CD4-positive, alpha-beta T cell (primary cell): Measurements from ENCODE around the gene TNFAIP1. TPM values are rescaled to one million over a fixed set of nuclear protein-coding genes. Genes with fewer than 3 reads are reported as not detected.

Source experiments
- ATAC-seq: fragments of 200-7000 bp; cut with Tn5 transposase; one replicate; pipeline ENCODE4 v1.10.0; 2022; ENCODE audit warnings: mild to moderate bottlenecking; ENCODE audit not compliant: poor library complexity
- CTCF ChIA-PET: fragments of 350-600 bp; sonication (Branson Sonifier 250); formaldehyde crosslinking; loops from one replicate; lab custom pipeline; 2021; ENCODE audit warnings: antibody characterized with exemption, inconsistent platforms; lab: Charles Lee
- POLR2A ChIA-PET: fragments of 350-600 bp; sonication (Branson Sonifier 250); formaldehyde crosslinking; loops from one replicate; lab custom pipeline; 2021; ENCODE audit warnings: antibody characterized with exemption, inconsistent platforms; lab: Charles Lee
- DNase-seq, 14 experiments: peaks; one replicate each; pipeline ENCODE4 v3.0.0-alpha.2; 2013 to 2020; ENCODE audit warnings: mixed read lengths in 2 of 14
- H3K27ac ChIP-seq, 2 donors: one replicate each; pipeline versions ENCODE4 v1.5.1 to v1.7.0; 2013; ENCODE audit warnings: low read length in 2 of 2, low read depth in 1 of 2, mild to moderate bottlenecking in 1 of 2
- H3K27me3 ChIP-seq, 2 experiments: 1 replicate in 1 of 2; 2 replicates in 1 of 2; pipeline versions ENCODE4 v1.6.1 to v1.7.0; 2013; ENCODE audit warnings: low read length in 2 of 2, control low read depth in 1 of 2, mild to moderate bottlenecking in 1 of 2, moderate library complexity in 1 of 2; ENCODE audit not compliant: insufficient read depth in 2 of 2, control insufficient read depth in 1 of 2
- H3K36me3 ChIP-seq: one replicate; pipeline ENCODE4 v1.6.1; 2013; ENCODE audit warnings: low read length, control low read depth; ENCODE audit not compliant: insufficient read depth
- H3K4me1 ChIP-seq: one replicate; pipeline ENCODE4 v1.6.1; 2013; ENCODE audit warnings: low read length, control low read depth; ENCODE audit not compliant: insufficient read depth
- H3K4me3 ChIP-seq: one replicate; pipeline ENCODE4 v1.5.1; 2013; ENCODE audit warnings: mild to moderate bottlenecking, low read length, moderate library complexity
- H3K9me3 ChIP-seq, 2 experiments: 1 replicate in 1 of 2; 2 replicates in 1 of 2; pipeline versions ENCODE4 v1.6.1 to v1.7.0; 2013; ENCODE audit warnings: low read length in 2 of 2, mild to moderate bottlenecking in 2 of 2, control low read depth in 1 of 2, moderate library complexity in 1 of 2; ENCODE audit not compliant: control insufficient read depth in 1 of 2, insufficient read depth in 1 of 2
- H3K27ac Mint-ChIP-seq: one replicate; pipeline ENCODE4 v1.8.0; 2020; ENCODE audit warnings: mixed read lengths
- H3K27me3 Mint-ChIP-seq: one replicate; pipeline ENCODE4 v1.8.0; 2021; ENCODE audit warnings: mixed read lengths
- H3K36me3 Mint-ChIP-seq: one replicate; pipeline ENCODE4 v1.8.0; 2021; ENCODE audit warnings: low read depth, mixed read lengths
- H3K4me1 Mint-ChIP-seq: one replicate; pipeline ENCODE4 v1.8.0; 2021; ENCODE audit warnings: low read depth, mixed read lengths
- H3K4me3 Mint-ChIP-seq: one replicate; pipeline ENCODE4 v1.8.0; 2020; ENCODE audit warnings: mild to moderate bottlenecking, mixed read lengths
- H3K9me3 Mint-ChIP-seq: one replicate; pipeline ENCODE4 v1.8.0; 2020; ENCODE audit warnings: mixed read lengths
- intact Hi-C, 2 experiments: fragments of 100-400 bp; cut with DNase I in 1 of 2; cut with micrococcal nuclease in 1 of 2; formaldehyde crosslinking; loops; one replicate each; pipeline versions ENCODE4 v1.15.1 to v1.9.0; 2023 to 2025; cut with DNase I, micrococcal nuclease
- total RNA-seq, 174 experiments: library from RNA in 2 of 174; stranded (reverse) in 2 of 174; gene quantifications; one replicate each; pipeline ENCODE4 v1.2.3 and lab custom pipeline; 2021 to 2026
- TF ChIP-seq, protein P1 (sequence below): fragments of 200-600 bp; IDR thresholded peaks from one replicate; pipeline ENCODE4 v1.8.0; 2022; ENCODE audit warnings: antibody characterized with exemption, mild to moderate bottlenecking

TNFAIP1 gene
- total RNA-seq, 2 experiments from 2014 or later: 9.5 to 12.1 TPM

DNA sequence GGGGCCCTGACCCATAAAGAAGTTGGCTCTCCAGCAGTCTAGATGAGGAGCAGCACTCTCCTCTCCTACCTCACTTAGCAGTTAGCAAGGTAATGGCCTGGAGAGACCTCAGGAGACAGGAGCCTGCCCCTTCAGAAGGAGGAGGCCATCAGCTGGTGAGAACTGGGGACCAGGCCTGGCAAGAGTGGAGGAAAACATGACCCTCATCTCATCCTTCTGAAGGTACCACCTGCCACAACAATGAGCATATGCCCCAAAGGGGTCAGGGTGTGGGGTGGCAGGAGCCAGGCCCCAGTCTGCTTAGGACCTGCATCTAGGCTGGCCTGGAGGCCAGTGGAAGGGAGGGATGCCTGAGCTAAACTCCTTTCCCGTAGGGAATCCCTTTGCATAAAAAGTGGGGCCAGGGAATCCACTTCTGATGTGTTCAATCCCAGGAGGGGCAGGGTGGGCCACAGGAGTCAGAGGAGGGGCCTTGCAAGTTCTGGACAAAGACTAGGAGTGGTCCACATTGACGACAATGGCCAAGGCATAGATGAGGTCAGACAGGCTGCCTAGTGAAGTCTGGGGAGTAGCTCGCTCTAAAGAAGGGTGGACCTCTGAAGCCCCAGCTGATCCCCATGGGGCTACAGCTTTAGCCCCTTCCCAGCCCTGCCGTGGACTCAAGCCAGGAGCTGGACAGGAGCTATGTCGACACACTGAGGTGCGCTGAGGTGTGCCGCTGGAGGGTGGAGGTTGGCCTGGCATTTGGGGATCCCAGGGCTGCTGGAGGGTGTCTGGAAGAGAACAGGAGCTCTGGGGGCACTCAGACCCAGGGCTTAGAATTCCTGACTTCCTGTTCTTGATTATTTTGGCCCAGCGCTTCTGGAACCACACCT is 28.5 kb downstream of the TNFAIP1 start:
- Mint-ChIP-seq H3K4me3 (no peak overlapping the region), H3K27ac (no peak overlapping the region), H3K9me3 (no peaks in the 10 kb centered on the region), H3K36me3 (peaks cover 51% of the 10 kb centered on the region), H3K4me1 (peaks cover 4% of the 10 kb centered on the region), H3K27me3 (no peaks in the 10 kb centered on the region)
- ChIA-PET POLR2A (interaction anchor here (1.3 kb wide), 1 partner anchor 28 kb away, joined by 3 read pairs; the partner anchor contains the start of gene TNFAIP1), CTCF (no interaction called here)
- H3K9me3 ChIP-seq: no peaks in the 10 kb centered on the region
- H3K27me3 ChIP-seq: no peaks in the 10 kb centered on the region
- DNase-seq (no peak), ATAC-seq (no peak)
- TF ChIP-seq, protein P1, sequence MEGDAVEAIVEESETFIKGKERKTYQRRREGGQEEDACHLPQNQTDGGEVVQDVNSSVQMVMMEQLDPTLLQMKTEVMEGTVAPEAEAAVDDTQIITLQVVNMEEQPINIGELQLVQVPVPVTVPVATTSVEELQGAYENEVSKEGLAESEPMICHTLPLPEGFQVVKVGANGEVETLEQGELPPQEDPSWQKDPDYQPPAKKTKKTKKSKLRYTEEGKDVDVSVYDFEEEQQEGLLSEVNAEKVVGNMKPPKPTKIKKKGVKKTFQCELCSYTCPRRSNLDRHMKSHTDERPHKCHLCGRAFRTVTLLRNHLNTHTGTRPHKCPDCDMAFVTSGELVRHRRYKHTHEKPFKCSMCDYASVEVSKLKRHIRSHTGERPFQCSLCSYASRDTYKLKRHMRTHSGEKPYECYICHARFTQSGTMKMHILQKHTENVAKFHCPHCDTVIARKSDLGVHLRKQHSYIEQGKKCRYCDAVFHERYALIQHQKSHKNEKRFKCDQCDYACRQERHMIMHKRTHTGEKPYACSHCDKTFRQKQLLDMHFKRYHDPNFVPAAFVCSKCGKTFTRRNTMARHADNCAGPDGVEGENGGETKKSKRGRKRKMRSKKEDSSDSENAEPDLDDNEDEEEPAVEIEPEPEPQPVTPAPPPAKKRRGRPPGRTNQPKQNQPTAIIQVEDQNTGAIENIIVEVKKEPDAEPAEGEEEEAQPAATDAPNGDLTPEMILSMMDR: no peak
- H3K4me1 ChIP-seq: no peaks in the 10 kb centered on the region
- intact Hi-C loops: no loop called here
- no peak overlapping the region for H3K27ac ChIP-seq
- peaks cover 57% of the 10 kb centered on the region for H3K36me3 ChIP-seq
- no peak overlapping the region for H3K4me3 ChIP-seq

DNA sequence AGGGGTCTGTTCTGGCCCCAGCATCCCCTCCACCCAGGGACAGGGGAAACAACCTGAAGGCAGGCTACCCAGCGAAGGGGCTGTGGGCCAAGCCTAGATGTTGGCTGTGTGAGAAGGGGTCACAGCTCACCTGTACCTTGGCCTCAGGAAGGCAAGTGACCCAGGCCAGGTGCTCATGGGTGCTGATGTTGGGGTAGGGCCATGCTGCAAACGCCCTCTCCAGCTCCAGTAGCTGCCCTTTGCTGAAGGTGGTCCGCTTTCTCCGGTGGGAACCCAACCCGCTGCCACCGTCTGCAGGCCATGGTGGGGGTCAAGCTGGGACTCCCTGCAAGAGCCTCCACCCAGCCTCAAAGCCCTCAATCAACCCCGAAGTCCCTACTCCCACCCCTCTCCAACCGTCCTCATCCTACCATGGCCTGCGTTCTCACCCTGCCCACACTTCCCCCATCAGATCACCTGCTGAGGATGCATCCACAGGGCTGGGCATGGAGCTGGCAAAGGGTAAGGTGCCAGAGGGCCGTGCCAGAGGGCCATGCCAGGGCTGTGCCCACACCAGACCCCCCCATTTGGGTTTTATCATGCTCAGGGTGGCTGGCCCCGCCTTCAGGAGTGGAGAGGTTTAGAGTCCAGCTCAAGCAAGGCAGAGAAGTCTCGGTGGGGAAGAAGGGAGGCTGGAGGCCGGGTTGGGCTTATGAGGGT is 29.3 kb downstream of the TNFAIP1 start, which contains the start of gene SEBOX:
TSS of gene SEBOX (minus strand) at position 535 of the 699 bp plus-strand sequence. CDS start at position 487, 48 bp downstream.
- Mint-ChIP-seq H3K27ac (no peak within 1 kb of the TSS), H3K36me3 (peaks cover 47% of the 10 kb centered on the region), H3K27me3 (no peaks in the 10 kb centered on the region), H3K4me1 (no peaks in the 10 kb centered on the region), H3K9me3 (no peaks in the 10 kb centered on the region), H3K4me3 (no peak within 1 kb of the TSS)
- Histone ChIP-seq H3K27ac (no peak within 1 kb of the TSS), H3K4me1 (no peaks in the 10 kb centered on the region), H3K27me3 (no peaks in the 10 kb centered on the region), H3K9me3 (no peaks in the 10 kb centered on the region), H3K4me3 (no peak within 1 kb of the TSS), H3K36me3 (peaks cover 52% of the 10 kb centered on the region)
- ATAC-seq: no peak
- DNase-seq: no peak
- TF ChIP-seq, protein P1: no peak
- intact Hi-C loops: no loop called here
- POLR2A ChIA-PET: no interaction called here
- CTCF ChIA-PET: no interaction called here

DNA sequence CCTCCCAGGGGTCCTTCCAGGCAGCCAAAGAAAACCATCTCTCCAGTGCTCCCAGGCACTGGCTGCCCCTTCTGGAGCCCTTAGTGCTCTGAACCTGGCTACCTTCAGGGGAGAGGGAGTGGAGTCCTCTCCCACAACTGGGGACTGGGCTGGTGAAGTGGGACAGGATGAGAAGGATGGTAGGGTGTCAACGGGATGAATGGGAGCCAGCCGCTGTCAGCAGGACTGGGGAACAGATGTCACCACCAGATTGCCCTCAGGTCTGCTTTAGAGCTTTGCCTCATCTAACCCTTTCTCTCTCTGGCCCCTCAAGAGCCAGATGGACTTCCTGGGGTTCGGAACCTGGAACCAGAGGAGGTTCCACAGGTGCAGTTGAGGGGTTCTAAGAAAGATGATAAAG is 29.9 kb downstream of the TNFAIP1 start:
- H3K27me3 Mint-ChIP-seq: no peaks in the 10 kb centered on the region
- Histone ChIP-seq H3K9me3 (no peaks in the 10 kb centered on the region), H3K27me3 (no peaks in the 10 kb centered on the region), H3K4me3 (no peak overlapping the region), H3K4me1 (no peaks in the 10 kb centered on the region), H3K36me3 (peaks cover 46% of the 10 kb centered on the region), H3K27ac (no peak overlapping the region)
- DNase-seq (no peak), ATAC-seq (no peak)
- CTCF ChIA-PET: no interaction called here
- POLR2A ChIA-PET: interaction anchor here (1.5 kb wide), 1 partner anchor 8 kb away, joined by 5 read pairs; the partner anchor contains the start of gene POLDIP2
- H3K4me3 Mint-ChIP-seq: no peak overlapping the region
- TF ChIP-seq, protein P1: no peak
- H3K27ac Mint-ChIP-seq: no peak overlapping the region
- intact Hi-C loops: no loop called here
- H3K36me3 Mint-ChIP-seq: peaks cover 41% of the 10 kb centered on the region
- H3K4me1 Mint-ChIP-seq: peaks cover 5% of the 10 kb centered on the region
- H3K9me3 Mint-ChIP-seq: no peaks in the 10 kb centered on the region
